Activated CD8-positive, alpha-beta T cell treated with anti-CD3 and anti-CD28 coated beads for 36 hours (primary cell): ENCODE data around the gene RNF5. TPM values are rescaled to one million over a fixed set of nuclear protein-coding genes. Genes with fewer than 3 reads are reported as not detected.

Experiments
- ATAC-seq: fragments of 200-7000 bp; cut with Tn5 transposase; one replicate; pipeline ENCODE4 v1.10.0; 2021; ENCODE audit warnings: mild to moderate bottlenecking, moderate library complexity
- CTCF ChIA-PET: fragments of 350-600 bp; sonication (Branson Sonifier 250); formaldehyde crosslinking; loops from one replicate; lab custom pipeline; 2021; ENCODE audit warnings: antibody characterized with exemption; lab: Charles Lee
- POLR2A ChIA-PET: fragments of 350-600 bp; sonication (Branson Sonifier 250); formaldehyde crosslinking; loops from one replicate; lab custom pipeline; 2021; ENCODE audit warnings: antibody characterized with exemption; lab: Charles Lee
- DNase-seq: peaks from one replicate; pipeline ENCODE4 v3.0.0-alpha.2; 2020
- H3K27ac Mint-ChIP-seq: one replicate; pipeline ENCODE4 v1.8.0; 2021; ENCODE audit warnings: mild to moderate bottlenecking, mixed read lengths
- H3K27me3 Mint-ChIP-seq: one replicate; pipeline ENCODE4 v1.8.0; 2021; ENCODE audit warnings: mixed read lengths
- H3K36me3 Mint-ChIP-seq: one replicate; pipeline ENCODE4 v1.8.0; 2021; ENCODE audit warnings: low read depth, mixed read lengths
- H3K4me1 Mint-ChIP-seq: one replicate; pipeline ENCODE4 v1.8.0; 2021; ENCODE audit warnings: low read depth, mixed read lengths
- H3K4me3 Mint-ChIP-seq: one replicate; pipeline ENCODE4 v1.8.0; 2021; ENCODE audit warnings: mild to moderate bottlenecking, moderate library complexity, mixed read lengths
- H3K9me3 Mint-ChIP-seq: one replicate; pipeline ENCODE4 v1.8.0; 2021; ENCODE audit warnings: mixed read lengths
- CTCF ChIP-seq: fragments of 200-600 bp; IDR thresholded peaks from one replicate; pipeline ENCODE4 v1.8.0; 2022; ENCODE audit warnings: antibody characterized with exemption, mild to moderate bottlenecking
- intact Hi-C: fragments of 100-400 bp; cut with micrococcal nuclease; formaldehyde crosslinking; loops from one replicate; pipeline ENCODE4 v1.10.0; 2022
- total RNA-seq, 2 experiments: library from RNA; stranded (reverse); gene quantifications; one replicate each; pipeline ENCODE4 v1.2.3, GENCODE V29; 2021

RNF5 gene
- total RNA-seq, 2 experiments from 2014 or later: 55.4 to 57.9 TPM

- ATAC-seq (no peak), DNase-seq (peak; percentile 87)
- CTCF ChIA-PET: interaction anchor here (0.8 to 4.4 kb wide), 10 partner anchors 17 to 78 kb away, joined by 3 to 32 read pairs (median 4); partner anchors contain the start of genes AGPAT1, ATF6B and FKBPL
- no peaks in the 10 kb centered on the region for H3K9me3 Mint-ChIP-seq
- peak overlapping the region; percentile 100 for H3K27ac Mint-ChIP-seq
- POLR2A ChIA-PET: interaction anchor here (0.6 to 2.0 kb wide), 7 partner anchors 9 to 772 kb away, joined by 3 to 13 read pairs (median 4); partner anchors contain the start of genes AGPAT1, BRD2, FKBPL and RNF5
- TF ChIP-seq CTCF: no peak
- intact Hi-C loops: loop anchor here (2.0 kb wide), 2 partner anchors 17 to 65 kb away; partner anchors contain the start of genes FKBPL and RNF5
- no peaks in the 10 kb centered on the region for H3K27me3 Mint-ChIP-seq
- H3K36me3 Mint-ChIP-seq: peaks cover 5% of the 10 kb centered on the region
- peak overlapping the region; percentile 94 for H3K4me3 Mint-ChIP-seq
- peaks cover 22% of the 10 kb centered on the region for H3K4me1 Mint-ChIP-seq
Measured at GRCh38 chr6:32195902-32196681, 17.9 kb downstream of the RNF5 start.

GRCh38 chr6:32196682-32197616 is 18.7 kb downstream of the RNF5 start:
- POLR2A ChIA-PET: interaction anchor here (0.6 to 1.6 kb wide), 3 partner anchors 27 to 498 kb away, joined by 3 to 4 read pairs (median 3); partner anchors contain the start of gene NOTCH4

GRCh38 chr6:32198345-32198696 is 20.1 kb downstream of the RNF5 start:
- intact Hi-C loops: no loop called here
- ATAC-seq: no peak
- CTCF ChIA-PET: interaction anchor here (1.2 kb wide), 1 partner anchor 55 kb away, joined by 3 read pairs; no protein-coding TSS in a partner anchor
- Mint-ChIP-seq H3K4me3 (no peak overlapping the region), H3K4me1 (peaks cover 21% of the 10 kb centered on the region), H3K36me3 (no peaks in the 10 kb centered on the region), H3K27me3 (no peaks in the 10 kb centered on the region), H3K27ac (no peak overlapping the region), H3K9me3 (no peaks in the 10 kb centered on the region)
- no peak for TF ChIP-seq CTCF
- POLR2A ChIA-PET: interaction anchor here (1.6 kb wide), 1 partner anchor 55 kb away, joined by 3 read pairs; no protein-coding TSS in a partner anchor
- no peak for DNase-seq

More at GRCh38 chr6:32196682-32197616, 18.7 kb downstream of the RNF5 start:
- no peak for TF ChIP-seq CTCF
- Mint-ChIP-seq H3K36me3 (no peaks in the 10 kb centered on the region), H3K4me1 (peaks cover 22% of the 10 kb centered on the region), H3K9me3 (no peaks in the 10 kb centered on the region), H3K27me3 (no peaks in the 10 kb centered on the region), H3K4me3 (peak overlapping the region; percentile 94), H3K27ac (peak overlapping the region; percentile 100)
- CTCF ChIA-PET: interaction anchor here (1.2 kb wide), 1 partner anchor 57 kb away, joined by 3 read pairs; no protein-coding TSS in a partner anchor
- ATAC-seq (no peak), DNase-seq (no peak)
- intact Hi-C loops: no loop called here

GRCh38 chr6:32198866-32199265 is 20.7 kb downstream of the RNF5 start:
- no peak overlapping the region for H3K4me3 Mint-ChIP-seq

More at GRCh38 chr6:32198866-32199265, 20.7 kb downstream of the RNF5 start:
- no peaks in the 10 kb centered on the region for H3K27me3 Mint-ChIP-seq
- DNase-seq: no peak
- no peak overlapping the region for H3K27ac Mint-ChIP-seq
- intact Hi-C loops: no loop called here
- peaks cover 16% of the 10 kb centered on the region for H3K4me1 Mint-ChIP-seq
- no peaks in the 10 kb centered on the region for H3K36me3 Mint-ChIP-seq
- ChIA-PET POLR2A (no interaction called here), CTCF (no interaction called here)
- ATAC-seq: no peak
- H3K9me3 Mint-ChIP-seq: no peaks in the 10 kb centered on the region
- TF ChIP-seq CTCF: no peak
